Spinal cord (tissue), 10 donors: ENCODE measurements around the gene VAMP3. TPM values are rescaled to one million over a fixed set of nuclear protein-coding genes. Genes with fewer than 3 reads are reported as not detected.

ENCODE experiments used
- DNase-seq, 6 donors: peaks; one replicate each; pipeline versions ENCODE4 v3.0.0 to v3.0.0-alpha.2; 2013 to 2015; ENCODE audit warnings: low spot score in 6 of 6, low read depth in 4 of 6
- H3K27ac ChIP-seq: one replicate; pipeline ENCODE4 v1.5.1; 2013; ENCODE audit warnings: low read depth, low read length, control low read depth
- H3K27me3 ChIP-seq: one replicate; pipeline ENCODE4 v1.6.1; 2013; ENCODE audit warnings: low read length; ENCODE audit not compliant: control insufficient read depth, insufficient read depth
- H3K36me3 ChIP-seq: one replicate; pipeline ENCODE4 v1.6.1; 2013; ENCODE audit warnings: low read length; ENCODE audit not compliant: control insufficient read depth, insufficient read depth
- H3K4me1 ChIP-seq: one replicate; pipeline ENCODE4 v1.6.1; 2013; ENCODE audit warnings: low read length; ENCODE audit not compliant: control insufficient read depth, insufficient read depth
- H3K4me3 ChIP-seq: one replicate; pipeline ENCODE4 v1.5.1; 2013; ENCODE audit warnings: low read depth, low read length, control low read depth
- H3K9me3 ChIP-seq: one replicate; pipeline ENCODE4 v1.6.1; 2013; ENCODE audit warnings: low read length; ENCODE audit not compliant: control insufficient read depth, insufficient read depth
- WGBS: methylation state at CpG from one replicate; pipeline ENCODE4 v1.1.5; 2013; ENCODE audit warnings: missing lambda C conversion rate; ENCODE audit not compliant: insufficient coverage; 5-methylcytosine and 5-hydroxymethylcytosine counted together
- polyA plus RNA-seq, 2 donors: library from polyadenylated mRNA; unstranded; fragments of 120-200 nt; gene quantifications; one replicate each; pipeline ENCODE4 v1.2.1, GENCODE V29; 2013; ENCODE audit not compliant: insufficient read length in 2 of 2
- total RNA-seq, 2 donors: library from RNA; depleted of rRNA in 1 of 2; stranded (reverse); fragments of 120-200 nt in 1 of 2; fragments of >200 nt in 1 of 2; gene quantifications; one replicate each; pipeline versions ENCODE4 v1.2.3 to v1.2.4, GENCODE V29; 2013 to 2014
- donor health status: healthy.

The VAMP3 gene
- total and polyA plus RNA-seq, 4 donors: 60.3 to 88.0 (median 65.1) TPM

DNA sequence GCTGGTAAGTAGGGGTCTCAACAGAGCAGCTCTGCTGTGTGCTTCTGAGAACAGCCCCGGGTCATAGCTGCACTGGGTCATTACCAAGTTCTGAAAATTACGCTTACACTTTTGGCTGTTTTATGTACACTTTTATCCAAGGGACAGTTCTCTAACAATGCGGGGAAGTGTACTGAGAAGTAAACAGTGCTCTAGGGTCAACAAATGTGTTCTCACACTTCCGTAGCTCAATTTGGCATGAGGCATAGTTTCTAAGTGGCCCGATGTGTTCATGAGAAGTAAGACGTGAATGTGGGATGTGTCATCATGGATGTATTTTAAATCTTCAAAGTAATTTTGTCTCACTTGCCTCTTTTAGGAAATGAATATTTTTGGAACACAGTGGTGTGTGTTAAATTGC is 10.9 kb upstream of the VAMP3 start:
- DNase-seq: peak in 1 of 6 donors; percentile 10
- Histone ChIP-seq H3K4me3 (no peak overlapping the region), H3K4me1 (no peaks in the 10 kb centered on the region), H3K27ac (no peak overlapping the region), H3K9me3 (no peaks in the 10 kb centered on the region), H3K36me3 (peaks cover 2% of the 10 kb centered on the region), H3K27me3 (no peaks in the 10 kb centered on the region)
- 86% methylated on average over 4 of the region's 6 CpGs for WGBS

- H3K4me3 ChIP-seq: no peak overlapping the region
- no peak for DNase-seq
- WGBS: 78% methylated on average over 2 of the region's 3 CpGs
- H3K27me3 ChIP-seq: no peaks in the 10 kb centered on the region
- no peaks in the 10 kb centered on the region for H3K9me3 ChIP-seq
- H3K36me3 ChIP-seq: peaks cover 2% of the 10 kb centered on the region
- no peak overlapping the region for H3K27ac ChIP-seq
- no peaks in the 10 kb centered on the region for H3K4me1 ChIP-seq
Observed at GRCh38 chr1:7761103-7761502, 10.0 kb upstream of the VAMP3 start.

DNA sequence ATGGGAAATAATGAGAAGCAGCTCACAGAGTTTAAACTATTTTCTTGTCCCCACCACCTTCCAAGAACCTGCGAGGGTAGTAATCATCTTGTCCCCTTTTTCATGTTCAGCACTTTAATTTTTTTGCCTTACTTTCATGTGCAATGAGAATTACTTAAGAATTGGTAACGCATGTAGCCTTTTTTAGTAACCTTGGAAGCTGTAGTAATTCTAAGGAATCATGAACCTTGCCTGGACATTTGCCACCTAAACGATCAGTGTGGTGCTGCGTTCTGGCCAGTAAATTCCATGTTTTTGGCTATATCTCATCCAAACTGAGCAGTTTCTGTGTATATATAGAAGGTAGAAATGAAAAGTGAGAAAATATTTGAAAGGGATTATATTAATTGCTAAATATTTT is 3.9 kb upstream of the VAMP3 start:
- Histone ChIP-seq H3K9me3 (no peaks in the 10 kb centered on the region), H3K27ac (no peak overlapping the region), H3K36me3 (no peaks in the 10 kb centered on the region), H3K4me3 (no peak overlapping the region), H3K27me3 (no peaks in the 10 kb centered on the region), H3K4me1 (peaks cover 5% of the 10 kb centered on the region)
- no CpG with 5 or more reads among the region's 4 CpGs for WGBS
- no peak for DNase-seq

GRCh38 chr1:7768583-7768982 is 2.5 kb upstream of the VAMP3 start:
- Histone ChIP-seq H3K27ac (no peak overlapping the region), H3K9me3 (no peaks in the 10 kb centered on the region), H3K4me3 (no peak overlapping the region), H3K36me3 (peaks cover 4% of the 10 kb centered on the region), H3K27me3 (no peaks in the 10 kb centered on the region), H3K4me1 (peaks cover 10% of the 10 kb centered on the region)
- WGBS: no CpG with 5 or more reads among the region's 2 CpGs
- DNase-seq: no peak

- Histone ChIP-seq H3K4me3 (no peak overlapping the region), H3K27ac (no peak overlapping the region), H3K9me3 (no peaks in the 10 kb centered on the region), H3K36me3 (peaks cover 4% of the 10 kb centered on the region), H3K27me3 (no peaks in the 10 kb centered on the region), H3K4me1 (peaks cover 10% of the 10 kb centered on the region)
- 83% methylated on average over 9 of the region's 12 CpGs for WGBS
- DNase-seq: no peak
Observed at GRCh38 chr1:7769673-7770412, 1.3 kb upstream of the VAMP3 start.

- peaks cover 10% of the 10 kb centered on the region for H3K4me1 ChIP-seq
- H3K36me3 ChIP-seq: peaks cover 4% of the 10 kb centered on the region
- H3K27me3 ChIP-seq: no peaks in the 10 kb centered on the region
- 0% methylated on average over 3 of the region's 6 CpGs for WGBS
- peak overlapping the region; percentile 86 for H3K4me3 ChIP-seq
- peak overlapping the region; percentile 50 for H3K27ac ChIP-seq
- H3K9me3 ChIP-seq: no peaks in the 10 kb centered on the region
- no peak for DNase-seq
Observed at GRCh38 chr1:7770669-7770996, 463 bp upstream of the VAMP3 start.

DNA sequence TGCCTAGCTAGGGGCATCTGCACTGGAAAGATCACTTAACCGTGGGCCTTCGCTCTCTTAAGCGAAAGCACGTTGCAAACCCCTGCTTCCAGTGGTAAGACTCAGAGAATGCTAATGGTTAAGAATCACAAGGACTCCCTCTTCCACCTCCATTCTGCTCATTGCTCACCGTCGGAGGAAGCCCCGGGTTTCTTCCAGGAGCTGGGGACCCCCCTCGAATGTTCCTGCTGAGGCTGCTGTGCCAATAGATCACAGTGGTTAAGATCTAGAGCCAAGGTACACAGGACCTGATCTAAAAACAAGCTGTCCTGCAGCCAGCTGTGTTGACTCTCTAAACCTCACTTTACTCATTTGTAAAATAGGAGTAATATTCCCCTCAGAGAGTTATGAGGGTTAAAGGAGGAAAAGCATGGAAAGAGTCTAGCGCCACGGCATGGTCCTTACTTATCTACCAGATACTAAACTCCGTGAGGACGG is 765 bp downstream of the VAMP3 start:
- Histone ChIP-seq H3K36me3 (peaks cover 4% of the 10 kb centered on the region), H3K9me3 (no peaks in the 10 kb centered on the region), H3K27ac (peak overlapping the region; percentile 69), H3K27me3 (no peaks in the 10 kb centered on the region), H3K4me1 (peaks cover 10% of the 10 kb centered on the region), H3K4me3 (peak overlapping the region; percentile 86)
- WGBS: 3% methylated on average over 6 of the region's 12 CpGs
- DNase-seq: no peak

- no peak overlapping the region for H3K27ac ChIP-seq
- DNase-seq: no peak
- no peak overlapping the region for H3K4me3 ChIP-seq
- H3K9me3 ChIP-seq: no peaks in the 10 kb centered on the region
- no peaks in the 10 kb centered on the region for H3K27me3 ChIP-seq
- peaks cover 2% of the 10 kb centered on the region for H3K4me1 ChIP-seq
- WGBS: 92% methylated on average over 3 of the region's 3 CpGs
- peaks cover 14% of the 10 kb centered on the region for H3K36me3 ChIP-seq
Observed at GRCh38 chr1:7777591-7777990, 6.5 kb downstream of the VAMP3 start.

DNA sequence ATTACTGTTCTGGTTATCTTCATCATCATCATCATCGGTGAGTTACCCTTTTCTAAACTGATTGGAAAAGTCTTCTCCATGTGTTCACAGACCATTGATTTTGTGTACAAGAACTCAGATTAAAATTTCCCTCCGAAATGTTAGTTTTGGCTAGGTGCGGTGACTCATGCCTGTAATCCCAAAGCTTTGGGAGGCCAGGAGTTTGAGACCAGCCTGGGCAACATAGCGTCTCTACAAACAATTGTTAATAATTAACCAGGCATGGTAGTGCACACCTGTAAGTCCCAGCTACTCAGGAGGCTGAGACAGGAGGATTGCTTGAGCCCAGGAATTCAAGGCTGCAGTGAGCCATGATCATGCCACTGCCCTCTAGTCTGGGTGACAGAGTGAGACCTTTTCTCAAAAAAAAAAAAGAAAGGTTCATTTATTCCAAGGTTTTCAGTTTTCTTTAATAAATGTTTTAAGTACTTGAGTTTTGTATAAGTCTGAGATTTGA is 7.1 kb downstream of the VAMP3 start:
- Histone ChIP-seq H3K9me3 (no peaks in the 10 kb centered on the region), H3K4me1 (peaks cover 5% of the 10 kb centered on the region), H3K36me3 (peaks cover 12% of the 10 kb centered on the region), H3K27me3 (no peaks in the 10 kb centered on the region), H3K4me3 (no peak overlapping the region), H3K27ac (no peak overlapping the region)
- 95% methylated on average over 4 of the region's 4 CpGs for WGBS
- no peak for DNase-seq

GRCh38 chr1:7780976-7781375 is 9.9 kb downstream of the VAMP3 start:
- no peak overlapping the region for H3K4me3 ChIP-seq
- no peak overlapping the region for H3K27ac ChIP-seq
- H3K27me3 ChIP-seq: no peaks in the 10 kb centered on the region
- peaks cover 12% of the 10 kb centered on the region for H3K36me3 ChIP-seq
- H3K9me3 ChIP-seq: no peaks in the 10 kb centered on the region
- DNase-seq: no peak
- 91% methylated on average over 8 of the region's 9 CpGs for WGBS
- H3K4me1 ChIP-seq: peaks cover 14% of the 10 kb centered on the region
